Measurements from ENCODE around the gene MSH6. TPM values are rescaled to one million over a fixed set of nuclear protein-coding genes. Genes with fewer than 3 reads are reported as not detected.
A peak's percentile ranks its signal among the peaks of the same experiment; 100 is the strongest.

MSH6 gene, protein sequence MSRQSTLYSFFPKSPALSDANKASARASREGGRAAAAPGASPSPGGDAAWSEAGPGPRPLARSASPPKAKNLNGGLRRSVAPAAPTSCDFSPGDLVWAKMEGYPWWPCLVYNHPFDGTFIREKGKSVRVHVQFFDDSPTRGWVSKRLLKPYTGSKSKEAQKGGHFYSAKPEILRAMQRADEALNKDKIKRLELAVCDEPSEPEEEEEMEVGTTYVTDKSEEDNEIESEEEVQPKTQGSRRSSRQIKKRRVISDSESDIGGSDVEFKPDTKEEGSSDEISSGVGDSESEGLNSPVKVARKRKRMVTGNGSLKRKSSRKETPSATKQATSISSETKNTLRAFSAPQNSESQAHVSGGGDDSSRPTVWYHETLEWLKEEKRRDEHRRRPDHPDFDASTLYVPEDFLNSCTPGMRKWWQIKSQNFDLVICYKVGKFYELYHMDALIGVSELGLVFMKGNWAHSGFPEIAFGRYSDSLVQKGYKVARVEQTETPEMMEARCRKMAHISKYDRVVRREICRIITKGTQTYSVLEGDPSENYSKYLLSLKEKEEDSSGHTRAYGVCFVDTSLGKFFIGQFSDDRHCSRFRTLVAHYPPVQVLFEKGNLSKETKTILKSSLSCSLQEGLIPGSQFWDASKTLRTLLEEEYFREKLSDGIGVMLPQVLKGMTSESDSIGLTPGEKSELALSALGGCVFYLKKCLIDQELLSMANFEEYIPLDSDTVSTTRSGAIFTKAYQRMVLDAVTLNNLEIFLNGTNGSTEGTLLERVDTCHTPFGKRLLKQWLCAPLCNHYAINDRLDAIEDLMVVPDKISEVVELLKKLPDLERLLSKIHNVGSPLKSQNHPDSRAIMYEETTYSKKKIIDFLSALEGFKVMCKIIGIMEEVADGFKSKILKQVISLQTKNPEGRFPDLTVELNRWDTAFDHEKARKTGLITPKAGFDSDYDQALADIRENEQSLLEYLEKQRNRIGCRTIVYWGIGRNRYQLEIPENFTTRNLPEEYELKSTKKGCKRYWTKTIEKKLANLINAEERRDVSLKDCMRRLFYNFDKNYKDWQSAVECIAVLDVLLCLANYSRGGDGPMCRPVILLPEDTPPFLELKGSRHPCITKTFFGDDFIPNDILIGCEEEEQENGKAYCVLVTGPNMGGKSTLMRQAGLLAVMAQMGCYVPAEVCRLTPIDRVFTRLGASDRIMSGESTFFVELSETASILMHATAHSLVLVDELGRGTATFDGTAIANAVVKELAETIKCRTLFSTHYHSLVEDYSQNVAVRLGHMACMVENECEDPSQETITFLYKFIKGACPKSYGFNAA (N-terminal part only)
- total RNA-seq (10 to 100 TPM; 19.6 to 40.7 (median 23.3) TPM), polyA plus RNA-seq (10 to 100 TPM in 1 of 2 donors, 1 to 10 TPM in 1; 5.3 to 20.4 TPM)
- long read RNA-seq, donor 1, full-length matches to known transcripts = 15 of 20 reads
- long read RNA-seq, donor 1, partial matches to known transcripts = 3 of 20 reads
- long read RNA-seq, donor 1, other reads (novel, unspliced or antisense) = 2 of 20 reads
- long read RNA-seq, donor 2, full-length matches to known transcripts = 20 of 33 reads
- long read RNA-seq, donor 2, partial matches to known transcripts = 9 of 33 reads
- long read RNA-seq, donor 2, other reads (novel, unspliced or antisense) = 4 of 33 reads
- long read RNA-seq, donor 3, full-length matches to known transcripts = 12 of 19 reads
- long read RNA-seq, donor 3, partial matches to known transcripts = 5 of 19 reads
- long read RNA-seq, donor 3, other reads (novel, unspliced or antisense) = 2 of 19 reads

DNA sequence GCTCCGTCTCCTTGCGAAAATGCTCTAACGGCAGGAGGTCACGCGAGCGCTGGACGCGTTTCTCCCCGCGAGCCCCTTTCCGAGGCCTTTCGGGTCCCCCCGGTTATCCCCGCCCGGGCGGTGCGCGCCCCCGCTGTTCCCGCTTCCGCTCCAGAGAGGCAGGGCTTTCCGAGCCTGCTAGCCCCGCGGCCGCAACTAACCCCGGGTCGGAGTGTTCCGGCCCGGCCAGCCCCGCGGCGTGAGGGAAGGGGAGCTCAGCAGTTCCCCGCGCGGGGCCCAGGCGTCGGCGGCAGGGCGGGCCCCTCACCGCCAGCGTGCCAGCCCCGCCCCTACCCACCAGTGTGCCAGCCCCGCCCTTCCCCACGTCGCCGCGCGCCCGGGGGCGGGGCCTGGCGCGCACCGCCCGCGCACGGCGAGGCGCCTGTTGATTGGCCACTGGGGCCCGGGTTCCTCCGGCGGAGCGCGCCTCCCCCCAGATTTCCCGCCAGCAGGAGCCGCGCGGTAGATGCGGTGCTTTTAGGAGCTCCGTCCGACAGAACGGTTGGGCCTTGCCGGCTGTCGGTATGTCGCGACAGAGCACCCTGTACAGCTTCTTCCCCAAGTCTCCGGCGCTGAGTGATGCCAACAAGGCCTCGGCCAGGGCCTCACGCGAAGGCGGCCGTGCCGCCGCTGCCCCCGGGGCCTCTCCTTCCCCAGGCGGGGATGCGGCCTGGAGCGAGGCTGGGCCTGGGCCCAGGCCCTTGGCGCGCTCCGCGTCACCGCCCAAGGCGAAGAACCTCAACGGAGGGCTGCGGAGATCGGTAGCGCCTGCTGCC lies at the start of gene MSH6:
TSS of gene MSH6 (plus strand) at position 475 of the 815 bp plus-strand sequence. CDS start at position 564, 89 bp downstream.
- no peaks in the 10 kb centered on the region for H3K9me3 ChIP-seq
- ATAC-seq (peak; percentile 89 to 99 (median 98)), DNase-seq (peak; percentile 90 to 94 (median 91))
- peaks cover 0 to 5% (median 0%) of the 10 kb centered on the region in 9 donors for H3K36me3 ChIP-seq
- no peaks in the 10 kb centered on the region for H3K27me3 ChIP-seq
- peak within 1 kb of the TSS; percentile 54 to 95 (median 90) for H3K27ac ChIP-seq
- intact Hi-C loops (cut with DNase I) = loop anchor here in 9 of 10 donors (2.0 to 10.0 kb wide), 5 partner anchors 122 to 324 kb away; partner anchors contain the start of gene FBXO11 (in 9 of the 9)
- peak within 1 kb of the TSS; percentile 65 to 97 (median 88) for H3K4me3 ChIP-seq
- H3K4me1 ChIP-seq = peaks cover 0 to 38% (median 10%) of the 10 kb centered on the region in 12 donors
- WGBS, 4 donors = 1 to 2% (median 1%) methylated on average over 32 to 98 of the region's 98 CpGs
- TF ChIP-seq POLR2A (IDR thresholded peaks at IDR 0.05) (peak in 1 of 2 donors; percentile 86), CTCF (IDR thresholded peaks at IDR 0.05) (peak in 3 of 12 donors; percentile 6 to 19 (median 15))

GRCh38 chr2:47735136-47735869 lies 47.6 kb upstream of the MSH6 start:
- Histone ChIP-seq H3K4me3 (no peak overlapping the region), H3K27me3 (peaks cover 0 to 5% (median 0%) of the 10 kb centered on the region in 9 donors), H3K4me1 (no peaks in the 10 kb centered on the region), H3K36me3 (no peaks in the 10 kb centered on the region), H3K27ac (no peak overlapping the region), H3K9me3 (no peaks in the 10 kb centered on the region)
- ATAC-seq = no peak
- DNase-seq = no peak
- intact Hi-C loops (cut with DNase I) = no loop called here
- no peak for TF ChIP-seq POLR2A (IDR thresholded peaks at IDR 0.05)
- TF ChIP-seq CTCF (IDR thresholded peaks at IDR 0.05) = no peak
- 61 to 72% (median 67%) methylated on average over 4 of the region's 4 CpGs for WGBS, 4 donors

Data from heart left ventricle (tissue), 16 donors.